ENCODE data around the gene MYL9.

MYL9 gene

DNA sequence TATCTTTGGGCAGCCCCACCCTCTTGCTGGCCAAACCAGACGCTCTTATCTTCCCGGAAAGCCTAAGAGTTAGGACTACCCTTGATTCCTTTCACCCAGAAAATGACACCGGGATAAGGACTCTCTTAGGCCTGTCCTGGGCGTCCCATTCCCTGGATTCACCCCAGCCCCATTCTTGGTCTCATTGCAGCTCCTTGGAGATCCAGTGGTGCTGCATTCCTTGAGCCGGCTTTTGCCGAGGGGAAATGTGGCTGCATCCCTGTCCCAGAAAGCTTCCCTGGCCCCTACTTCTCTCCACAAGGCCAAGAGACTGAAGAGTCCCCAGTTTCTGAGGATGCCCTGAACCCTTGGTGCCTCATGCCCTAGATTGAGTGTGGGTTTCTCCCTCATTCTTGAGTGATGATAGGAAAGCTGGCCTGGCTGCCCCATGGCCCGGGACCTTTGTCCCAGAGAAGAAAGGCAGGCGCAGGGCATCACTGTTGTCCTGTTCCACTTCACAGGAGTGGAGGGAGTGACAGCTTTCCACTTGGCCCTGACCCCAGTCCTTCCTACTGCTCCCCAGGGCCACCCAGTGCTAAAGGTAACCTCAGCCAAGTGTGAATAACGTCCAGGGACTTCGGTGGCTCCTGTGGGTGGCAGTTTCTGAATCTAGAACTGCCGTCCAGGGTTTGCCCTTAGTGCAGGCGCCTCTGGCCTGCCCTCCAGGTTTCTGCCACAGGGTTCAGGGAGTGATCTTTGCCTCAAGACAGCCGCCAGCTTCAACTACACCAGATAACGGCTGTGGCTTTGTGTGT, 42.7 kb upstream of the MYL9 start:
- DNase-seq (ENCODE audit: low spot score): no peak
- TF ChIP-seq, protein P1, sequence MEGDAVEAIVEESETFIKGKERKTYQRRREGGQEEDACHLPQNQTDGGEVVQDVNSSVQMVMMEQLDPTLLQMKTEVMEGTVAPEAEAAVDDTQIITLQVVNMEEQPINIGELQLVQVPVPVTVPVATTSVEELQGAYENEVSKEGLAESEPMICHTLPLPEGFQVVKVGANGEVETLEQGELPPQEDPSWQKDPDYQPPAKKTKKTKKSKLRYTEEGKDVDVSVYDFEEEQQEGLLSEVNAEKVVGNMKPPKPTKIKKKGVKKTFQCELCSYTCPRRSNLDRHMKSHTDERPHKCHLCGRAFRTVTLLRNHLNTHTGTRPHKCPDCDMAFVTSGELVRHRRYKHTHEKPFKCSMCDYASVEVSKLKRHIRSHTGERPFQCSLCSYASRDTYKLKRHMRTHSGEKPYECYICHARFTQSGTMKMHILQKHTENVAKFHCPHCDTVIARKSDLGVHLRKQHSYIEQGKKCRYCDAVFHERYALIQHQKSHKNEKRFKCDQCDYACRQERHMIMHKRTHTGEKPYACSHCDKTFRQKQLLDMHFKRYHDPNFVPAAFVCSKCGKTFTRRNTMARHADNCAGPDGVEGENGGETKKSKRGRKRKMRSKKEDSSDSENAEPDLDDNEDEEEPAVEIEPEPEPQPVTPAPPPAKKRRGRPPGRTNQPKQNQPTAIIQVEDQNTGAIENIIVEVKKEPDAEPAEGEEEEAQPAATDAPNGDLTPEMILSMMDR (IDR thresholded peaks at IDR 0.05): no peak
- Histone ChIP-seq H3K27ac (peak overlapping the region; percentile 5 to 77), H3K4me3 (no peak overlapping the region)

DNA sequence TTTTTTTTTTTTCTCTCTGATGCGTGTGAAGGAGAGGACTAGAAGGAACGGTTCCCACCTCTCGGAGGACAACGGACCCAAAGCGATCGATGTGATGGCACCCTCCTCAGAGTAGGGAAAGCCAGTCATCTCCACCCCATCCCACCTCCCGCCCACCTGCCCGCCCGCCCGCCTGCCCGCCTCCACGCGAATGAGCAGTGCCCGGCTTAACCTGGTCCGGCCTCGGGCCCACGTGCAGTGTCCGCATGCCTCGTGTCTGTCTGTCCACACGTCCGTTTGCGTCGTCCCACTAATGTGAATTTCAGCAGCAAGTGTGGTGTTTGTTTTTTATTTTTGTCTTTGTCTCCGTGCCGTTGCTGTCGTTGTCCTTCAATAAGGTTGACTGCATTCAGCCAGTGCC, 42.1 kb upstream of the MYL9 start:
- Histone ChIP-seq H3K4me3 (no peak overlapping the region), H3K27ac (peak overlapping the region in 1 of 2 donors; percentile 77)
- TF ChIP-seq, protein P1 (IDR thresholded peaks at IDR 0.05): no peak
- DNase-seq (ENCODE audit: low spot score): no peak

DNA sequence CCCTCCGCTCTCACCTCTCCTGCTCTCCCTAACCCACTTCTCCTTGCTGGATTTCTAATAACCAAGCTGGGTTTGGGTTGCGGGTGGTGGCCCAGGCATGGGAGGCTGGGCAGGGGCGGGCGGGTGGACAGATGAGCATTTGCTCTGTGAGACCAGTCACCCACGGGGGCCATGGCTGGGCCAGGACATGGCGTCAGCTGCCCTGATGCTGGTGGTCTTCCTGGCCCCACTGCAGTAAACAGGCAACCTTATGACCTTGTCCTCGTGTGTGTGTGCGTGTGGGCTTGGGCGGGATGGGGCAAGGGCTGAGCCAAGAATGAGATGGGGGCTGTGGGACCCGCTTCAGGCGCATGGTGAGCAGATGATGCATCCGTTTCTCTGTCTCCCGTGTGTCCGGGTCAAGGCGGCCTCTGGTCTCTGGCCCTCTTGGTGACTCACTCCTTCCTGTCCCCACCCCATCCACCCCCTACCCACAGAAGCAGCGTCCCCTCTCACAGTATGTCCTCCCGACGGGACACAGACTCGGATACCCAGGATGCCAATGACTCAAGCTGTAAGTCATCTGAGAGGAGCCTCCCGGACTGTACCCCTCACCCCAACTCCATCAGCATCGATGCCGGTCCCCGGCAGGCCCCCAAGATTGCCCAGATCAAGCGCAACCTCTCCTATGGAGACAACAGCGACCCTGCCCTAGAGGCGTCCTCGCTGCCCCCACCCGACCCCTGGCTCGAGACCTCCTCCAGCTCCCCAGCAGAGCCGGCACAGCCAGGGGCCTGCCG, 41.4 kb upstream of the MYL9 start:
- H3K27ac ChIP-seq: peak overlapping the region in 1 of 2 donors; percentile 77
- H3K4me3 ChIP-seq: no peak overlapping the region
- TF ChIP-seq, protein P1 (IDR thresholded peaks at IDR 0.05): no peak
- DNase-seq (ENCODE audit: low spot score): no peak

DNA sequence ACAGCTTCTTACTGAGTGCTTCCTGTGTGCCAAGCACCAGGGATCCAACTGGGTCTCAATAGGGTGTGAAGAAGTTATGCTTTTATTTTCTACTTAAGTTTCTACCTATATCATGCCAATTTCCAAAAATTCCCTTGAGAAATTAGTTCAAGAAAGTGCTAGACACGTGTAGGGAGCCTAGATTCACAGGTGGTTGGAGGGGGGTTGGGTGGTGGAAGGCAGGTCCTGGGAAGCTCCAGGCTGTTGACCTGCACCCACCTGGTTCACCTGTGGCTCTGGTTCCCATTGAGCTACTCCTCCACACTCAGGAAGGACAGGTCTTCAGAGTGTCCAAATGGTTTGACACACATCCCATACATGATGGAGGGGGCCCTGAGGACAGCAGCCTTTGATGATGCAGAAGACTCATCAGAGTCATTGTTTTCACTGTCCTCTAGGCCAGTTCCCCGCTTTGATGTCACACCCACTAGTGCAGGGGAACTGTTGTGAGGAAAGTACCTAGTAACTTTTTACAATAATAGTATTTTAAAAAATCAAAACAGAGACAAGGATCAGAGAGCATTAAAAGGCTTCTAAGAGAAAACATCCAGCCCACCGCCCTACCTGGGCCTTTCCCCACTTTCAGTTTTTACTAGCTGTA, 39.8 kb upstream of the MYL9 start:
- Histone ChIP-seq H3K4me3 (no peak overlapping the region), H3K27ac (no peak overlapping the region)
- no peak for DNase-seq (ENCODE audit: low spot score)
- TF ChIP-seq, protein P1 (IDR thresholded peaks at IDR 0.05): no peak

DNA sequence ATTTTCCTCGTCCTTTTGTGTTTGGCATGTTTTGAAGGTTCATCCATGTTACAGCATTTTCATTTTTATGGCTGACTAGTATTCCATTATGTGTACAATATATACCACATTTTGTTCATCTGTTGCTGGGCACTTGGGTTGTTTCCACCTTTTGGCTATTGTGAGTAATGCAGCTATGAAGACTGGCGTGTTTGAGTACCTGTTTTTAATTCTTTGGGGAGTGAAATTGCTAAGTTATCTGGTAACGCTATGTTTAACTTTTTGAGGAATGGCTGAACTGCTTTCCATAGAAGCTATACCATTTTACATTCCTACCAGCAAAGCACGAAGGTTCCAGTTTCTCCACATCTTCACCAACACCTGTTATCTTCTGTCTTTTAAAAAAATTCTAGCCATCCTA, 37.0 kb upstream of the MYL9 start:
- TF ChIP-seq, protein P1 (IDR thresholded peaks at IDR 0.05): no peak
- no peak for DNase-seq (ENCODE audit: low spot score)
- no peak overlapping the region for H3K27ac ChIP-seq
- no peak overlapping the region for H3K4me3 ChIP-seq

DNA sequence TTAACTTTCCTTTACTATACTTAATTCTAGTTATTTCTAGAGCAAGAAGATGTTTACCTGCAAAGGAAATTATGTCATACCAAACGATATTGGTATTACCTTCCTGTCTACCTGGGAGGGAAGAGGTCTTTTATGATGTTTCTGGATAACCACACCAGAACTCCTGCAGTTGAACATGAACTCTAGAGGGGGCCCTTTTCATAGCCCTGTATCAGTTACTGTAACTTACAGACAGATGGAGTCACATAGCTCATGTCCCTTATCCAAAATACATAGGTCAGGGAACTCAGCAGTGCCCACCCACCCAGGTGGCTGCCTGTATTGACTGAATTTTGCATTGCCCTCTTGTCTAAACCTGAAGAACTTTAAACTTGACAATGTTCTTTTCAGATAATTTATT, 35.1 kb upstream of the MYL9 start:
- TF ChIP-seq, protein P1 (IDR thresholded peaks at IDR 0.05): no peak
- Histone ChIP-seq H3K4me3 (no peak overlapping the region), H3K27ac (no peak overlapping the region)
- no peak for DNase-seq (ENCODE audit: low spot score)
